ENCODE measurements around the gene SLC35F4. TPM values are rescaled to one million over a fixed set of nuclear protein-coding genes. Genes with fewer than 3 reads are reported as not detected.

The SLC35F4 gene
- total and polyA plus RNA-seq, 2 donors (not counting 3 experiments of a cell fraction or from before 2014, with no cell fraction given): not detected

DNA sequence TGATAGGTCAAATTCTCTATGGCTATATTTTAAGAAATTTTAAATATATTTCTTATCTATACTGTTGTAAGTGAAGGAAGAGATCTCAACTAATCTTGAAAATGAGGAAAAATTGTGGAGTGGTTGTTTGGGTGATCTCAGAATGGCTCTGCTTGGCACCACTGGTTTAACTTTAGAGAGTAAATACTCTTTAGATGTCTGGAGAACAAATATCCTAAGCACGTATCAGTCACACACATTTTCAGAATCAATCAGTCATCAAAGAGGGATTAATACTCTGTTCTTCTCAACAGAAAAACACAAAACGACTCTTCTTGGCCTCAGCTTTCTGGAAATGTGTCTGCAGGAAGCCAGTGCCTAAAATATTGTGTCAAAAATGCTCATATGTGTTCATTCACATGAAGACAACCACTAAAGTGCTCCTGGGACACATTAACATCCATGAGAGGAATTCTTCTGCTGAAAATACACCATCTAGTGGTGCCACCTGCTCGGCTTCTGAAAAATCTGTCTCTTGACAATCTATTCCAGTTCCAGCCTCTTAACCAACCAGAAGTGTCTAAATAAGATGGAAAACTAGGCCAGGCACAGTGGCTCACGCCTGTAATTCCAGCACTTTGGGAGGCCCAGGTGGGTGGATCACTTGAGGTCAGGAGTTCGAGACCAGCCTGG lies 291.1 kb downstream of the SLC35F4 start:
- no peaks in the 10 kb centered on the region for H3K9me3 ChIP-seq (replicated peaks; ENCODE audit: control insufficient read depth, insufficient read depth, low read length)
- dilution Hi-C loops (cut with MboI; ENCODE audit: extremely low pct_ligation_motif_present, low sequenced_read_pairs): no loop called here
- ChIA-PET CTCF (no interaction called here), POLR2A (no interaction called here)
- no peak overlapping the region for H3K27ac ChIP-seq (ENCODE audit: insufficient read depth, low read depth, low read length)
- no peaks in the 10 kb centered on the region for H3K27me3 ChIP-seq (ENCODE audit: control insufficient read depth in 2 of 2, insufficient read depth in 2 of 2, low read length in 2 of 2)
- TF ChIP-seq EZH2 (IDR thresholded peaks at IDR 0.05; ENCODE audit: borderline replicate concordance, low read depth, low read length, severe bottlenecking): no peak
- no peak for TF ChIP-seq GATA2 (IDR thresholded peaks at IDR 0.05; ENCODE audit: insufficient read depth, insufficient read length, low read depth, low read length)
- TF ChIP-seq MYC (IDR thresholded peaks at IDR 0.05; ENCODE audit: low read depth, low read length): no peak
- TF ChIP-seq, protein P1, sequence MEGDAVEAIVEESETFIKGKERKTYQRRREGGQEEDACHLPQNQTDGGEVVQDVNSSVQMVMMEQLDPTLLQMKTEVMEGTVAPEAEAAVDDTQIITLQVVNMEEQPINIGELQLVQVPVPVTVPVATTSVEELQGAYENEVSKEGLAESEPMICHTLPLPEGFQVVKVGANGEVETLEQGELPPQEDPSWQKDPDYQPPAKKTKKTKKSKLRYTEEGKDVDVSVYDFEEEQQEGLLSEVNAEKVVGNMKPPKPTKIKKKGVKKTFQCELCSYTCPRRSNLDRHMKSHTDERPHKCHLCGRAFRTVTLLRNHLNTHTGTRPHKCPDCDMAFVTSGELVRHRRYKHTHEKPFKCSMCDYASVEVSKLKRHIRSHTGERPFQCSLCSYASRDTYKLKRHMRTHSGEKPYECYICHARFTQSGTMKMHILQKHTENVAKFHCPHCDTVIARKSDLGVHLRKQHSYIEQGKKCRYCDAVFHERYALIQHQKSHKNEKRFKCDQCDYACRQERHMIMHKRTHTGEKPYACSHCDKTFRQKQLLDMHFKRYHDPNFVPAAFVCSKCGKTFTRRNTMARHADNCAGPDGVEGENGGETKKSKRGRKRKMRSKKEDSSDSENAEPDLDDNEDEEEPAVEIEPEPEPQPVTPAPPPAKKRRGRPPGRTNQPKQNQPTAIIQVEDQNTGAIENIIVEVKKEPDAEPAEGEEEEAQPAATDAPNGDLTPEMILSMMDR (IDR thresholded peaks at IDR 0.05; ENCODE audit: extremely low read depth in 1 of 2, insufficient read depth in 1 of 2, low read depth in 1 of 2, low read length in 2 of 2): no peak
- TF ChIP-seq JUN (IDR thresholded peaks at IDR 0.05; ENCODE audit: borderline replicate concordance, insufficient read depth, insufficient read length, low read depth): no peak
- TF ChIP-seq POLR2A (IDR thresholded peaks at IDR 0.05; ENCODE audit: low read depth, low read length): no peak
- TF ChIP-seq, protein P2, sequence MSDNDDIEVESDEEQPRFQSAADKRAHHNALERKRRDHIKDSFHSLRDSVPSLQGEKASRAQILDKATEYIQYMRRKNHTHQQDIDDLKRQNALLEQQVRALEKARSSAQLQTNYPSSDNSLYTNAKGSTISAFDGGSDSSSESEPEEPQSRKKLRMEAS (IDR thresholded peaks at IDR 0.05; ENCODE audit: insufficient read depth, insufficient read length): no peak
- TF ChIP-seq POLR2AphosphoS5 (IDR thresholded peaks at IDR 0.05; ENCODE audit: insufficient read depth, low read depth, low read length): no peak
- no peak for TF ChIP-seq FOS (IDR thresholded peaks at IDR 0.05; ENCODE audit: borderline replicate concordance, insufficient read depth, low read length)
- no peaks in the 10 kb centered on the region for H4K20me1 ChIP-seq (replicated peaks; ENCODE audit: control insufficient read depth, extremely low read depth, insufficient read depth, low read length)
- no peaks in the 10 kb centered on the region for H3K79me2 ChIP-seq (ENCODE audit: control insufficient read depth, insufficient read depth, low read length)
- BruUV-seq (replicated peaks): no TSS peak
- no peak overlapping the region for H3K4me3 ChIP-seq (replicated peaks in 1 of 3; ENCODE audit: insufficient read depth in 1 of 3, low read depth in 1 of 3, low read length in 3 of 3)
- H3K36me3 ChIP-seq (ENCODE audit: control insufficient read depth in 2 of 2, extremely low read depth in 1 of 2, insufficient read depth in 2 of 2, low read length in 2 of 2): no peaks in the 10 kb centered on the region
- H3K4me2 ChIP-seq (ENCODE audit: insufficient read depth, low read length): no peak overlapping the region
- H2AFZ ChIP-seq (ENCODE audit: low read depth, low read length): no peak overlapping the region
- no peaks in the 10 kb centered on the region for H3K4me1 ChIP-seq (ENCODE audit: control insufficient read depth, extremely low read depth, insufficient read depth, low read length)
- H3K9ac ChIP-seq (replicated peaks; ENCODE audit: extremely low read depth, insufficient read depth, low read length): no peak overlapping the region
- DNase-seq (ENCODE audit: low read depth, low spot score): no peak
- H3K9me1 ChIP-seq (replicated peaks; ENCODE audit: control insufficient read depth, extremely low read depth, insufficient read depth, low read length): no peaks in the 10 kb centered on the region
- intact Hi-C loops (cut with micrococcal nuclease): no loop called here
- FAIRE-seq: no peak

Measured in endothelial cell of umbilical vein (primary cell).